K562 (cell line): ENCODE measurements around the gene RNF213. TPM values are rescaled to one million over a fixed set of nuclear protein-coding genes. Genes with fewer than 3 reads are reported as not detected.

Source experiments
- ATAC-seq: fragments of 200-7000 bp; cut with Tn5 transposase; 3 replicates; pipeline ENCODE4 v1.9.1; 2020; ENCODE audit warnings: moderate library complexity
- BruUV-seq: library from RNA; stranded (reverse); fragments of 400-500 nt; replicated peaks from 2 replicates; lab custom pipeline; 2021; lab: Mats Ljungman, UMichigan
- CTCF ChIA-PET: fragments of 300-600 bp; formaldehyde crosslinking; extraction: SDS; loops from one replicate; lab custom pipeline; 2021; ENCODE audit warnings: low intra/inter-chr PET ratio; lab: Yijun Ruan, JAX
- POLR2A ChIA-PET: fragments of 300-600, 350-650 bp; sonication (Branson Sonifier 250); formaldehyde crosslinking; extraction: SDS; loops from one replicate; lab custom pipeline; 2021; ENCODE audit warnings: antibody characterized with exemption, inconsistent platforms; lab: Yijun Ruan, JAX
- DNase-seq, 4 experiments: peaks; one replicate each; pipeline versions ENCODE4 v3.0.0 to v3.0.0-alpha.2; 2011 to 2018; ENCODE audit warnings: low spot score in 3 of 4, mixed read lengths in 3 of 4; ENCODE audit errors: extremely low read depth in 1 of 4
- FAIRE-seq: peaks from 2 replicates; lab custom pipeline; 2011; peaks lifted over from hg19 to GRCh38; lab: Jason Lieb, UNC
- H2AFZ ChIP-seq: 2 replicates; pipeline ENCODE4 v1.6.0; 2011; ENCODE audit warnings: low read depth, low read length, control low read depth, inconsistent platforms
- H3K27ac ChIP-seq: fragments of 200-600 bp; 3 replicates; pipeline ENCODE4 v1.8.0; 2011; ENCODE audit warnings: low read depth, mild to moderate bottlenecking, control low read depth, inconsistent platforms, low read length, moderate library complexity, mixed read lengths; ENCODE audit errors: extremely low read depth
- H3K27me3 ChIP-seq, 2 experiments: fragments of 300-600 bp in 1 of 2; 2 replicates in 1 of 2; 3 replicates in 1 of 2; pipeline versions ENCODE4 v1.6.0 to v1.8.0; 2011; ENCODE audit warnings: inconsistent platforms in 2 of 2, low read length in 2 of 2, mild to moderate bottlenecking in 1 of 2, mixed read lengths in 1 of 2, moderate library complexity in 1 of 2; ENCODE audit not compliant: control insufficient read depth in 2 of 2, insufficient read depth in 2 of 2
- H3K36me3 ChIP-seq: fragments of 300-600 bp; 3 replicates; pipeline ENCODE4 v1.8.0; 2011; ENCODE audit warnings: mild to moderate bottlenecking, low read length, inconsistent platforms; ENCODE audit not compliant: control insufficient read depth, insufficient read depth
- H3K4me1 ChIP-seq, 2 experiments: fragments of 200-600 bp in 1 of 2; replicated peaks in 1 of 2; 2 replicates in 1 of 2; 3 replicates in 1 of 2; pipeline versions ENCODE4 v1.5.1 to v1.8.0; 2011; ENCODE audit warnings: inconsistent platforms in 2 of 2, low read length in 2 of 2, mild to moderate bottlenecking in 1 of 2, mixed read lengths in 1 of 2, moderate library complexity in 1 of 2; ENCODE audit not compliant: control insufficient read depth in 2 of 2, insufficient read depth in 2 of 2
- H3K4me2 ChIP-seq: 2 replicates; pipeline ENCODE4 v1.6.1; 2011; ENCODE audit warnings: low read length, control low read depth, inconsistent platforms, mixed read lengths; ENCODE audit not compliant: insufficient read depth
- H3K4me3 ChIP-seq: fragments of 200-600 bp; sonication (generic), shearing (Covaris generic); 2 replicates; pipeline ENCODE4 v1.5.1; 2016; ENCODE audit warnings: control low read depth, inconsistent platforms
- H3K79me2 ChIP-seq: fragments of 200-600 bp; 3 replicates; pipeline ENCODE4 v1.8.0; 2011; ENCODE audit warnings: low read length, inconsistent platforms; ENCODE audit not compliant: control insufficient read depth, insufficient read depth
- H3K9ac ChIP-seq, 2 experiments: 2 replicates each; pipeline versions ENCODE4 v1.6.0 to v1.6.1; 2011; ENCODE audit warnings: low read depth in 2 of 2, low read length in 2 of 2, control low read depth in 1 of 2, inconsistent platforms in 1 of 2, mild to moderate bottlenecking in 1 of 2, mixed read lengths in 1 of 2; ENCODE audit not compliant: insufficient read depth in 1 of 2
- H3K9me1 ChIP-seq: one replicate; pipeline ENCODE4 v1.6.0; 2011; ENCODE audit warnings: inconsistent platforms, mild to moderate bottlenecking, low read length, moderate library complexity; ENCODE audit not compliant: control insufficient read depth, insufficient read depth
- H3K9me3 ChIP-seq: replicated peaks from 2 replicates; pipeline ENCODE4 v1.5.1; 2011; ENCODE audit warnings: low read depth, low read length, inconsistent platforms; ENCODE audit not compliant: control insufficient read depth, insufficient read depth
- H4K20me1 ChIP-seq: replicated peaks from 2 replicates; pipeline ENCODE4 v1.6.1; 2011; ENCODE audit warnings: low read length, inconsistent platforms, mixed read lengths; ENCODE audit not compliant: control insufficient read depth, insufficient read depth
- HNRNPH1 ChIP-seq: fragments of 200-400 bp; formaldehyde crosslinking; optimal IDR thresholded peaks from 2 replicates; pipeline ENCODE3; 2017; ENCODE audit warnings: low read depth, mild to moderate bottlenecking, low read length, moderate library complexity
- L3MBTL2 ChIP-seq: fragments of 450-650 bp; IDR thresholded peaks from 2 replicates; pipeline ENCODE4 v1.6.1; 2016; ENCODE audit warnings: mild to moderate bottlenecking, moderate library complexity
- RBFOX2 ChIP-seq: fragments of 200-400 bp; formaldehyde crosslinking; IDR thresholded peaks from 2 replicates; pipeline ENCODE4 v1.6.1; 2017; ENCODE audit warnings: low read depth, mild to moderate bottlenecking, low read length, moderate library complexity
- U2AF1 ChIP-seq: fragments of 200-400 bp; formaldehyde crosslinking; optimal IDR thresholded peaks from 2 replicates; pipeline ENCODE3; 2017; ENCODE audit warnings: mild to moderate bottlenecking, low read depth, low read length, moderate library complexity
- WHSC1 ChIP-seq: IDR thresholded peaks from one replicate; pipeline ENCODE4 v1.6.1; 2012; ENCODE audit warnings: low read length, control low read depth, inconsistent platforms
- WGBS: fragments of 100-300 bp; shearing (Covaris generic); methylation state at CpG from one replicate; pipeline ENCODE4 v1.1.6; 2016; ENCODE audit warnings: low coverage, mixed read lengths; ENCODE audit not compliant: insufficient coverage; ENCODE audit errors: missing lambda C conversion rate; 5-methylcytosine and 5-hydroxymethylcytosine counted together
- in situ Hi-C: fragments of 300-500 bp; cut with MboI; formaldehyde crosslinking; loops from 4 replicates; pipeline ENCODE4 v1.15.0; 2018; ENCODE audit warnings: inconsistent platforms, mixed read lengths
- intact Hi-C: fragments of 100-400 bp; cut with micrococcal nuclease; formaldehyde crosslinking; loops from 2 replicates; pipeline ENCODE4 v1.14.2; 2022
- polyA plus RNA-seq, 8 experiments: library from polyadenylated mRNA; depleted of rRNA in 4 of 8; stranded (reverse) in 5 of 8; unstranded in 3 of 8; fragments of >200 nt; fragmentation: Nextera tagmentation in 2 of 8; fragmentation: Illumina TruSeq in 1 of 8; extraction: Ambion mirVana in 2 of 8; extraction: Trizol in 1 of 8; gene quantifications; 2 replicates each; pipeline versions ENCODE4 v1.2.1 to v1.2.3, GENCODE V29; 2011 to 2014; ENCODE audit warnings: inconsistent platforms in 1 of 8, missing spikeins in 1 of 8
- total RNA-seq, 7 experiments: library from RNA; depleted of rRNA in 6 of 7; stranded (reverse); fragments of >200 nt in 6 of 7; fragmentation: Illumina TruSeq in 2 of 7; extraction: Trizol in 2 of 7; gene quantifications; 2 replicates each; pipeline versions ENCODE4 v1.2.1 to v1.2.3, GENCODE V29; 2011 to 2021; ENCODE audit warnings: low replicate concordance in 1 of 7
- TF ChIP-seq, protein P1 (sequence below): fragments of 450-650 bp; IDR thresholded peaks from 2 replicates; pipeline ENCODE4 v1.6.1; 2016
- TF ChIP-seq, protein P2 (sequence below): fragments of 250-450 bp; sonication (Bioruptor Pico); IDR thresholded peaks from 2 replicates; pipeline ENCODE4 v1.5.0; 2021; ENCODE audit warnings: mild to moderate bottlenecking, moderate library complexity

Gene RNF213
- total and polyA plus RNA-seq, 9 of the 15 experiments (the other 6 are each of a cell fraction or from before 2014, with no cell fraction given) = 5.3 to 33.6 (median 17.9) TPM

DNA sequence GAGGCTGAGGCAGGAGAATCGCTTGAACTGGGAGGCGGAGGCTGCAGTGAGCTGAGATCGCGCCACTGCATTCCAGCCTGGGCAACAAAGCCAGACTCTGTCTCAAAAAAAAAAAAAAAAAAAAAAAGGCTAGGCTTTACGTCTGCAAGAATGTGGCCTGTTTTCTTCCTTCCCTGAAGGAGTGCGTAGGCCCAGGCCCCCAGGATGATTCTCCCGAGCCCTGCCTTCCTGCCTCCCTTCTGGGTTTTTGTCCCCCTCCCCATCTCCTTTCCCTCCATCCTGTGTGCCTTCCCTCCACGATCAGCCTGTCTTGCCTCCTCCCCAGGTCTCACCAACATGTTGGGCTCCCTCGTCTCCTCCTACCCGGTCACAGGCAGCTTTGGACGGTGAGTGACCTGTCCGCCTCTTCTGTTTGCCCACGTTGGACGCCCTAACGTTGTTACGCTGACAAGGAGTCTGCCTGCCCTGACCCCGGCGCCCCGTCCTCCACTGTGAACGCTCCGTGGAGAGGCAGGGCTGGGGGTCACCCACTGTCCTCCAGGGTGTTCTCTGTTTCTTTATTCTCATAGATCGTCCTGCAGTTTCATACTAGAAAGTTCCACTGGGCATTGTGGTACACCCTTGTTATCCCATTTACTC, 15.7 kb upstream of the RNF213 start (continued):
- TF ChIP-seq HNRNPH1 = no peak

DNA sequence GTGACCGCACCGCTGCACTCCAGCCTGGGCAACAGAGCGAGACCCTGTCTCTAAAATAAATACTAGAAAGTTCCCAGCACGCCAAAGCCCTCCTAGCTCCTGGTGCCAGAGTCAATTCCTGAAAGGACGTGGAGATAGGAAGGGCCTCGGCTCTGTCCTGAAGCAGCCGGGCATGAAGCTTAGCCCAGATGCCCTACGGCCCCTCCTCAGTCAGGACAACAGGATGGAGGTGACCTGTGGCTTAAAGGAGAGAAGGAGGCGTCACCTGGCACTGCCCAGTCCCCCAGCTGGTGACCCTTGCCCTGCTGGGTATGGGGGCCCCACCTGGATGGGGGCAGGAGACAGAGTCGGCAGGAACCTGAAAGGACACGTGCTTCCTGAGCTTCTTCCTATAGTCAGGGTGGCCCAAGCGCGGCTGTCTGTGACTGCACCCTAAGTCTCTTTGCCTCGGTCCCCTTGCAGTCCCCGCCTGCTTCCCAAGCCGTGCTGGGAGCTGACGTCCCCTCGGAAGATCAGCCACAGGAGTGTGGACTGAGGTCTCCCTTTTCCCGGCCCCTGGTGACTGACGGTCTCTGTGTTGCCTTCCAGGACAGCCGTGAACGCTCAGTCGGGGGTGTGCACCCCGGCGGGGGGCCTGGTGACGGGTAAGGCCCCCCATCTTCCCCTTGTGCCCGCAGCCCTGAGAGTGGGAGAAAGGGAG, 14.9 kb upstream of the RNF213 start:
- no peak for FAIRE-seq
- CTCF ChIA-PET = no interaction called here
- 72% methylated on average over 22 of the region's 27 CpGs for WGBS

More for the DNA sequence above, 14.9 kb upstream of the RNF213 start:
- in situ Hi-C loops = no loop called here
- intact Hi-C loops = no loop called here
- no peaks in the 10 kb centered on the region for H3K9me3 ChIP-seq
- peaks cover 0 to 43% of the 10 kb centered on the region in 2 experiments; a peak in 3 of 5 replicates for H3K4me1 ChIP-seq
- H3K9ac ChIP-seq = peak overlapping the region in 1 of 2 experiments; percentile 61; a peak in 2 of 4 replicates
- no peak for DNase-seq
- H3K4me3 ChIP-seq = no peak overlapping the region
- no peaks in the 10 kb centered on the region for H4K20me1 ChIP-seq
- POLR2A ChIA-PET = no interaction called here
- ATAC-seq = no peak
- H3K27me3 ChIP-seq = no peaks in the 10 kb centered on the region
- H3K4me2 ChIP-seq = no peak overlapping the region
- H3K79me2 ChIP-seq = no peaks in the 10 kb centered on the region
- no peaks in the 10 kb centered on the region for H3K9me1 ChIP-seq
- no peak overlapping the region for H3K27ac ChIP-seq
- no TSS peak for BruUV-seq
- no peak overlapping the region for H2AFZ ChIP-seq
- TF ChIP-seq U2AF1 (no peak), L3MBTL2 (no peak), WHSC1 (no peak), RBFOX2 (no peak)
- TF ChIP-seq, protein P1, sequence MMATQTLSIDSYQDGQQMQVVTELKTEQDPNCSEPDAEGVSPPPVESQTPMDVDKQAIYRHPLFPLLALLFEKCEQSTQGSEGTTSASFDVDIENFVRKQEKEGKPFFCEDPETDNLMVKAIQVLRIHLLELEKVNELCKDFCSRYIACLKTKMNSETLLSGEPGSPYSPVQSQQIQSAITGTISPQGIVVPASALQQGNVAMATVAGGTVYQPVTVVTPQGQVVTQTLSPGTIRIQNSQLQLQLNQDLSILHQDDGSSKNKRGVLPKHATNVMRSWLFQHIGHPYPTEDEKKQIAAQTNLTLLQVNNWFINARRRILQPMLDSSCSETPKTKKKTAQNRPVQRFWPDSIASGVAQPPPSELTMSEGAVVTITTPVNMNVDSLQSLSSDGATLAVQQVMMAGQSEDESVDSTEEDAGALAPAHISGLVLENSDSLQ = no peak
- TF ChIP-seq, protein P2, sequence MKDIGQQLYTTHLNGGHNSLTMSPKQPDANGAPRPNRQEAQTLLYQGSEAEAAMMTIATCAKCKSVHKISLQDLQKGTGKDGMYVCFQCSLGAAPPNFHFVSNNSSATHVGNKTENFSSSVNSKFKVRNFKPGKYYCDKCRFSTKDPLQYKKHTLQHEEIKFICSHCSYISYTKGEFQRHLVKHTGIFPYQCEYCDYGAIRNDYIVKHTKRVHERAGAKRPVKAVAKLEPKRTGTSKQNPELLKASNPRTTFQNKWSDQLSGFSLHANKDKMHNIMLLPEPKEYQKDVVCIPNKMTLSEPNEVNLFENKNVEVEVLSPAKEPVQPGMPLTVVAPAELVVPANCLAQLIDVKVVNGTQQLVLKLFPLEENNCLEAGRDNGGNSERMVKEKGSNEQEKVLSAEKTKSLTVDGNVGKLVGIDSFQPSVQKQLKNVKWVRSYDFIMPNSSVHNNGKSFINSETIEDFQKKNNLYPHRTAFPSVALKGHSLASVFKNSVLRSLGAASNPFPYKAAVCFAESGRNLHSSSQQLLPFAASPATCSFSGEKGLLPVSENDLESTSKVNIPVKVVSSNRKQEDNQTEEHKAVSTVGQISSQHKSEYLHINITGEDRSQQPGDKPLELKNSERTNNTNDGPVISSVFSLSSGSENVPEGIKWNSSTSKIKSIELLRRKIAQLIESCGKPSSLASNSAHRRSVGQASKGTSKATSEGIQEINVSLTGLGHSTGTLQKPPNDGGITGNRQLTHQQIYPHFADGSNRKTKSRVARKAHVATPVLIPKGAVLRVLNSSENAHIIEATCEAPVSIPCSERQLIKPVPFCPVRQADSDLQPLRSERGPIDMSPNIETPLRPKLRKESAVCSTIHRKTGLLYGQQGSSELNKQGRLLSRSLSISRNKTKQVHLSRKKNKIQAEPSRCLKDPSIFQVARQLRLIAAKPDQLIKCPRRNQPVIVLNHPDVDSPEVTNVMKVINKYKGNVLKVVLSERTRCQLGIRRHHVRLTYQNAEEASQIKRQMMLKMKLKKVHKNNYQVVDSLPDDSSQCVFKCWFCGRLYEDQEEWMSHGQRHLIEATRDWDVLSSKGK (CRISPR knock-in tag) = no peak
- no peaks in the 10 kb centered on the region for H3K36me3 ChIP-seq
